AML-193 (cell line): ENCODE data around the gene PCDH1.
"Not testable (repeated sequence)": the region's sequence is repeated elsewhere in the genome, so short reads cannot be mapped to it uniquely, and the experiment has no call there.

ENCODE experiments used
- DNase-seq, 2 experiments: peaks; one replicate each; lab custom pipeline; 2025; lab: John Stamatoyannopoulos, UW

Gene PCDH1

GRCh38 chr5:141832131-141832530 lies 46.1 kb downstream of the PCDH1 start:
- no peak for DNase-seq

DNA sequence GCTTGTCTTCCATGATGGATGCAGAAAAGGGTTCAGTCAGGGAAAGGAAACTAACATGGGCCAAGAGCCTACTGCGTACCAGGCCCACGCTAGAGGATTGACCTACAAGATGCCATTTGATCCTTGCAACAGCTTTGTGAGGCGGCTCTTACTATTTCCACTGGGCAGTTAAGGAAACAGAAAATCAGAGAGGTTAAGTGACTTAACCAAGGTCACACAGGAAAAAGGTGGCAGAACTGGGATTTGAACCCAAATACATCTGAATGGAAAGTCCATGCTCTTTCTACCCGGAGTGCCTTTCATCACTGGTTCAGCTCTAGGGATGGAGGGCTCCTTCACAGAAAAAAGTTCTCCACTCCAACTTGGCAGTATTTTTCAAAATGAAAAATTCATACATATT lies 50.0 kb downstream of the PCDH1 start:
- DNase-seq, result no peak

- no peak for DNase-seq
Measured at GRCh38 chr5:141826674-141827073, 51.5 kb downstream of the PCDH1 start.

- peak in 1 of 2 experiments; percentile 18 for DNase-seq
Measured at GRCh38 chr5:141825791-141826560, 52.2 kb downstream of the PCDH1 start.

DNA sequence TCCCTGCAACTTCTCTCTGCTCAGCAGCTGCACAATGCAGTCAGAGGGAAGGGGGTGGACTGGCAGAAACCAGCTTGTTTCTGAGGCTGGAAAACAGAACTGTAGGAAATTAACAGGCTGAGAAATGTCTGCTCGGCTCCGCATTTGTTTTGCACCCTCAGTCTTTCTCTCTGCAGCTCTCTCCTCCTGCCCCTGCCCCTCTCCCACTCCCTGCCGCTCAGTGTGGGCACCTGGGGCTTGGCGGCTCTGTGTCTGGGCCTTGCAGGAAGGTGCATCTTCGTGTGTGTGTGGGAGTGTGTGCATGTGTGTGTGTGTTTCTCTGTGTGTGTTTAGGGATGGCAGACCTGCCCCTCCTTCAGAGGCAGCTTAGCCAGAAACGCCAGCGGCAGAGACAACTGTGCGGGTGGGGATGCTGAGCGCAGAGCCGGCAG lies 53.0 kb downstream of the PCDH1 start:
- no peak for DNase-seq

DNA sequence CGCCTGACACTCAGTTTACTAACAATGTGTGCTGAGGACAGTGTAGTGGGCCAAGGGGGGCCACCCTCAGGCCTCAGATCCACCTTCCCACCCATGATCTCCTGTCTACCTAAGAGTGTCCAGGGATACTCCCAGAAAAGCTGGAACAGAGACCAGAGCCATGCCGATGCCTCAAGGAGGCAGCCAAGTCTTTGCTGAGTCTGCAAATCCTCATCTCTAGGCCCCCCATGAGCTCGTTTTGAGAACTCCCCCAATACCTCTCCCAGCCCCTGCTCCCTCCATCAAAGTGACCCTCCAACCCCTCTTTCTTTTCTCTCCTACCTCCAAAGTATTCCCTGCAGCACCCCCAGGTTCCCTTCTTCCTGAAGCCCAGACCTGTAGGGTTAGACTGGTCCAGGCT lies 53.5 kb downstream of the PCDH1 start:
- no peak for DNase-seq

- no peak for DNase-seq
Measured at GRCh38 chr5:141823056-141823455, 55.2 kb downstream of the PCDH1 start.

DNA sequence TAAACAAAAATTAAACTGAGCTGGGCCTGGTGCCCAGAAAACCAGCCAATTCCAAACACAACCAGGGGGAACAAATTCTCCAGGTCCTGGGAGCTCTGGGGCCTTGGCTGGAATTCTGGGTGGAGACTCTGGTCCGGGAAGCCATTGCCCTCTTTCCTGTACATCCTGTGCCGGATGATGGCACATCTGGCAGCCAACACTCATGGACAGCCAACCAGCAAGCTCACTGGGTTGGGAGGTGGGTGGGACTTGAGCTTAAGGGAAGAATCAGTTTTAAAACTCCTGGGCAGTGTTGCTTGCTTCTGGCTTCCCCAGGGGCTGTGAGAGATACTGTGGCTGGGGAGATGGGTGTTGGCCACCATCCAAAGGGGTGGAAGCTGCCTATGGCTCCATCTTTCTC lies 56.1 kb downstream of the PCDH1 start:
- DNase-seq, result no peak

DNA sequence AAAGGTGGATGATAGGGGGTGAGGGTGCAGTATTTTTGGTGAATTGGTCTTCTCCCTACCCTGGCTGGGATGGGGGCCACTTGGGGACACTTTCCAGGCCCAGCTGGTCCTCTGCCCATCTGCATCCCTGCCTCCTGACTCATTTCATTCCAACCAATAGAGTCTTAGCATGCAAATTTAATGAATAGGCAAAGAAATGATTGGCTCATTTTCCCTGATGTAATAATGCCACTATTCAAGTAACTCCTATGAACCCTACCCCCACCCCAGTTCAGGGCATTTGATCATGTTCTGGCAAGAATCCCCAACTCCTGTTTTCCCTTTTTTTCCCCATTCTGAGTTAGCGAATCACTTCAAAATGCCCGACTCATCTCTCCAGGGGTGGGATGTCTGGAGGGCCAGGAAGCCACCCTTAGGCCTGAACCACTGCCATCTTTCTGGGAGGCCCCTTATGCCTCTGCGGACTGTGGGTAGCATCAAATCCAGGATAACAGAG lies 56.7 kb downstream of the PCDH1 start:
- DNase-seq, result no peak

- DNase-seq, result not testable (repeated sequence)
Measured at GRCh38 chr5:141820686-141821085, 57.5 kb downstream of the PCDH1 start.

DNA sequence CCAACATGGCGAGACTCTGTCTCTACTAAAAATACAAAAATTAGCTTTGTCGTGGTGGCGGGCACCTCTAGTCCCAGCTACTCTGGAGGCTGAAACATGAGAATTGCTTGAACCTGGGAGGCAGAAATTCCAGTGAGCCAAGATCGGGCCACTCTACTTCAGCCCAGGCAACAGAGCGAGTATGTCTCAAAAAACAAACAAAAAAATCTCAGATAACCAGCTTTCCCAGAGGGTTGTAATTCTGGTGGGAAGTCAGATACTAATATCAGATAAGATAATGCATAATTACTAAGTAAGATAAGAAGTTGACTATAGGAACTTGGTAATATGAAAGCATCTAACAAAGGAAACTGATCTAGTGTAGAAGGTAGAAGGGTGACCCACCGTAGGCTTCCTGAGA lies 60.6 kb downstream of the PCDH1 start:
- DNase-seq, result no peak

GRCh38 chr5:141816598-141817399 lies 61.4 kb downstream of the PCDH1 start:
- DNase-seq, result no peak

DNA sequence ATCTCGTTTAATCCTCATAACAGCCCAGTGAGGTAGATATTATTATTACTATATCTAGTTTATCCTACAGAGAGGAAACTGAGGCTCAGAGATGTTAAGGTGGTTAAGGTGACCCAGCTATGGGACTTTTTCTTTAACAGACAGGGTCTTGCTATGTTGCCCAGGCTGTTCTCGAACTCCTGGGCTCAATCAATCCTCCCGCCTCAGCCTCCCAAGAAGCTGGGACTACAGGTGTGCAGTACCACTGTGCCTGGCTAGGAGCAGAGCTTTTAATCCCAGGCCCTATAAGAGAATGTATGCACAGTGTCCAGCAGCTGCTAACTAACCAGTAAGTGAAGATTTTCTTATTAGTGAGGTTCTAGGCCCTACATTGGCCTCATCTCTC lies 62.4 kb downstream of the PCDH1 start:
- DNase-seq, result no peak

- DNase-seq, result no peak
Measured at GRCh38 chr5:141815051-141815795, 63.0 kb downstream of the PCDH1 start.

GRCh38 chr5:141814064-141814964 lies 63.9 kb downstream of the PCDH1 start:
- peak in 1 of 2 experiments; percentile 2 for DNase-seq

DNA sequence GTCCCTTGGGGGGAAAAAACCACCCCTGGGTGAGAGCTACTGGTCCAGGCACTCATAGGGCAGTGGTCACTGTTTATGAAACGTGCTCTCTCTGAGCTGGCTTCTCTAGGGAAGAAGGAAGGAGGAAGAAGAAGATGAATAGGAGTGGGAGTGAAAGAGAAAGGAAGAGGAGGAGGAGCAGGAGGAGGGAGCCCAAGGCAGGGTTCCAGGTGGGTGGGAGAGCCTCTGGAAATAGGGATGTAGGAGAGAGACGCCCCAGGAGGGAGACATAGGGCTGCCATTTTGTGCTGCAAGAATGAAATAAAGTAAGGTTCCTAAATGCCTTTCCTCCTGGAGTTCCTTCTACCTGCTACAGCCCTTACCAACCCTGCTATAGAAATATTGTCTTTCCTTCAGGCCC lies 65.7 kb downstream of the PCDH1 start:
- DNase-seq, result no peak

DNA sequence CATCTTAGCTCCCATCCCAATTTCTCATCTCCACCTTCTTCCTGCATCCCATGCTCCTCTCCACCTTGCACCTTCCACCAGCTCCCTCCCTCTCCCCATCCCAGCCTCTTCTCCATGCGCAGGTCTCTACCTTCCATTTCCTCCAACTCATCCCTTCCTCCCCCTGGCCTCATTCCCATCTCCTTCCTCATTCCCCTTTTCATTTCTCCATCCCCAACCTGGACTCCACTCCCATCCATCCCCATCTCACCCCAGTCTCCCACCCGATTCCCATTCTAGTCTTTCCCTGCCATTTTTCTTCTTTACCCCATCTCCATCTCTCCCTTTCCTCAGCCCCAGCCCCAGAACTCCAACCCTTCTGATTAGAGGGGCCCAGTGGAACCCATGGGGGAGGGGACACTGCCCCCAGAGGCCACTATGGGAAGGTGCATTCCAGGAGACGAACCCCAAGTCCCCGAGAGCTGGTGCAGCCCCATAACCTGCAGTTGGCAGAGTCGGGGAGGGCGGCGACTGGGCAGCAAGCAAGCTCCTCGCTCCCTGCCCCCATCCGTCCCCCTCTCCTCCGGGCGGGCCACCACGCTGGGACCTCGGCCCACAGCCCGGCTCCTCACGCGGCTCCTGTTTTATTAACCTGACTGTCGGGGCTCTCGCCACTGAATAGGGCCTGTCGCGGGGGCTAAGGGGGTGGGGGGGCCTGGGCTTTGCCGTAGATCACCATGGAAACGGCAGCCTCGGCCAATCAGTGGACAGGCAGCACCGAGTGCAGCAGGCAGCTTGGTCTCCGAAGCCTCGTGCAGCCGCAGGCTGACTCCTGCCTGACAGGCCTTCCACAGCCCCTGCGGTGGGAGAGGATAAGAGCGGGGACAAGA lies 66.7 kb downstream of the PCDH1 start:
- no peak for DNase-seq

DNA sequence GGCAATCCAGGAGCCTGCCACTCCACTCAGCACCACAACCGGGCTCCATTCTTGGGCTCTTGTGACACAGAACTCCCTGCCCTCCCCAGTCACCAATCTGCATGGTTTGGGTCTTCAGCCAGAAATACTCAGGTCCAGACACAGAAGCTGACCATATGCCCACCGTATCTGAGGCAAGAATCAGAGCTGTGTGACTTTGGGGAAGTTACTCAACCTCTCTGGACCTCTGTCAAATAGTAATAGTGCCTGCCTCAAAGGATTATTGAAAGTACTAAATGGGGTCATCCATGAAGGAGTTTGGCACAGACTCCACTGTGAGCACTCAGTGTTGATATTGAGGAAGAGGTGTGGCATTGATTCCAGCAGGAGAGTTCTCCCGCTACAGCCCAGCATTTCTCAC lies 67.5 kb downstream of the PCDH1 start:
- no peak for DNase-seq

DNA sequence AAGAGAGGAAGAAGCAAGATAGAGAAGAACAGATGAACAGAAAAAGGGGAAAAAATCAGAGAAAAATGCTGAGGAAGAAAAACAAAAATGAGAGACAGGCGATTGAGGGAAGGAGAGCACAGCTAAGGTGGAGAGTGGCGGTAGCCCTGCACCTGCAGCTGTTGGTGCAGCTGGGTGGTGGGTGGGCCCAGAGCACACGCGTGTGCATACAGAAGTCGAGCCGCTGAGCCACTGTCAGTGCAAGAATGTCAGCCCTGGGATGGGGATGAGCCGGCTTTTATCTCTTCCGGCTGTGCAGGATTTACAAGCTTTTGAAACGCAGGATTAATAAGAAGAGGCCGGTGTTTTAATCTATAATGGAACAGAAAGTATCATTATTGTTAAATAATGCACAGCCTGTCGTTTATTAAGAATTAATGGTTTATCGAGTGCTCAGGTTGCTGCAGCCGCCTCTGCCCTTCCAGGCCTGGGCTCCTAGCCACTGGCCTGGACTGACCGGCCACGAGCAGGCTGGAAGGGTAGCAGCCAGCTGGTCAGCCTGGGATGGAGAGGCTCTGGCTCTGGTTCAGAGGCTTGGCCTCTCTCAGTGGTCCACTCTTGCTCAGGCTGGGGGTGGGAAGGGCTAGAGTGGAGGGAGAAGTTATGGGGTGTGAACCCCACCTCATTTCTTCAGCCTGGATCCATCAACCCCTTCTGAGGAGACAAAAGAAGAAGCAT lies 68.7 kb downstream of the PCDH1 start:
- DNase-seq, result no peak

- DNase-seq, result no peak
Measured at GRCh38 chr5:141808857-141809256, 69.4 kb downstream of the PCDH1 start.
